ENCODE data around the gene LRP8. TPM values are rescaled to one million over a fixed set of nuclear protein-coding genes. Genes with fewer than 3 reads are reported as not detected.

The LRP8 gene
- total RNA-seq, 4 donors from 2014 or later, result 0.36 to 4.2 (median 1.4) TPM

- H3K9me3 ChIP-seq, result no peaks in the 10 kb centered on the region
- no peak for DNase-seq
- intact Hi-C loops (cut with DNase I; ENCODE audit: low total_unique reads) (no loop called here), in situ Hi-C loops (cut with MboI; ENCODE audit: low sequenced_read_pairs in 4 of 4) (no loop called here)
- no peaks in the 10 kb centered on the region for H3K36me3 ChIP-seq
- H3K27me3 ChIP-seq, result no peaks in the 10 kb centered on the region
- TF ChIP-seq CTCF (IDR thresholded peaks at IDR 0.05 in 4 of 5, conservative IDR thresholded peaks at IDR 0.05 in 1 of 5) (no peak), POLR2A (IDR thresholded peaks at IDR 0.05) (no peak)
- ATAC-seq, result no peak
- no peak overlapping the region for H3K4me3 ChIP-seq
- peaks cover 0 to 8% of the 10 kb centered on the region in 2 donors for H3K4me1 ChIP-seq
- H3K27ac ChIP-seq, result no peak overlapping the region
These were observed 12.8 kb downstream of the LRP8 start for GRCh38 chr1:53315046-53315445.

DNA sequence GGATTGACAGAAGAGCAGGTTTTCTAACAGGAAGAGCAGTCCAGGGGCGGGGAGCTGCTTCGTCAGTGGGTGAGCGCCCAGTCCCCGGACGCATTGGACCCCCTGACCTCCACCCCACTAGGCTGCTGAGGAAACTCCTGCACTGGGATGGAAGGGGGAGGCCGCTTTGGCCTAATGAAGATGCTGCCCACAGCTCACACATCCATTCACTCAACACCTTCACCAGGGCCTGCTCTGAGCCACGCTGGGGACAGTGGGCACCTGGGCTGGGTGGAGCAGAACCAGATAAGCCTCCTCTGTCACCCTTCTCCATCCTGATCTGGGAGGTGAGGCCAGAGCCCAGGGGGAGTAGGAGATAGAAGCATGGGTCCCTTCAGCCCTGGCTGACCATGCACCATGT lies 13.3 kb downstream of the LRP8 start:
- H3K4me3 ChIP-seq, result no peak overlapping the region
- in situ Hi-C loops (cut with MboI; ENCODE audit: low sequenced_read_pairs in 4 of 4), result no loop called here
- no peak for ATAC-seq
- TF ChIP-seq POLR2A (IDR thresholded peaks at IDR 0.05) (no peak), CTCF (IDR thresholded peaks at IDR 0.05 in 4 of 5, conservative IDR thresholded peaks at IDR 0.05 in 1 of 5) (no peak)
- DNase-seq, result no peak
- H3K4me1 ChIP-seq, result peaks cover 0 to 7% of the 10 kb centered on the region in 2 donors
- no peaks in the 10 kb centered on the region for H3K9me3 ChIP-seq
- intact Hi-C loops (cut with DNase I; ENCODE audit: low total_unique reads), result no loop called here
- no peak overlapping the region for H3K27ac ChIP-seq
- H3K27me3 ChIP-seq, result no peaks in the 10 kb centered on the region
- no peaks in the 10 kb centered on the region for H3K36me3 ChIP-seq

GRCh38 chr1:53314096-53314495 lies 13.8 kb downstream of the LRP8 start:
- TF ChIP-seq CTCF (IDR thresholded peaks at IDR 0.05 in 4 of 5, conservative IDR thresholded peaks at IDR 0.05 in 1 of 5) (no peak), POLR2A (IDR thresholded peaks at IDR 0.05) (no peak)
- intact Hi-C loops (cut with DNase I; ENCODE audit: low total_unique reads), result no loop called here
- H3K36me3 ChIP-seq, result no peaks in the 10 kb centered on the region
- no peak overlapping the region for H3K4me3 ChIP-seq
- H3K9me3 ChIP-seq, result no peaks in the 10 kb centered on the region
- H3K4me1 ChIP-seq, result peaks cover 0 to 7% of the 10 kb centered on the region in 2 donors
- ATAC-seq (no peak), DNase-seq (no peak)
- no peaks in the 10 kb centered on the region for H3K27me3 ChIP-seq
- H3K27ac ChIP-seq, result no peak overlapping the region
- in situ Hi-C loops (cut with MboI; ENCODE audit: low sequenced_read_pairs in 4 of 4), result no loop called here

DNA sequence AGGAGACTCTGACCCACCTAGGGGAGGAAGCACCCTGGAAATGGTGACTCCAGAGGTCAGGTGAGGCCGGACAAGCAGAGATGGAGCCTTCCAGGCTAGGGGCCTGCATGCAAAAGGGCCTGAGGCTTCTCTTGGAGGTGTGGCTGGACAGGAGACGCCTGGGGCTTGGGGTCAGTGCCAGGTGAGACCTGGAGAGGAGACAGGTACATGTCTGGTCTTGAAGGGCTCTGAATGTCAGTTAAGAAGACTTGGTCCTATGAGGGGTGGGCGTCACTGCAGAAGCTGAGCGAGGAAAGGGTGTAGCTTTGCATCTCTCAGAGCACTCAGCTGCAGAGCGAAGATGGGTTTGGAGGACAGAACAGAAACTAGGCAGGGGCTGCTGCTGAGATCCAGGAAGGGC lies 14.3 kb downstream of the LRP8 start:
- Histone ChIP-seq H3K4me1 (peaks cover 0 to 7% of the 10 kb centered on the region in 2 donors), H3K27ac (no peak overlapping the region), H3K9me3 (no peaks in the 10 kb centered on the region), H3K4me3 (no peak overlapping the region), H3K27me3 (no peaks in the 10 kb centered on the region), H3K36me3 (no peaks in the 10 kb centered on the region)
- intact Hi-C loops (cut with DNase I; ENCODE audit: low total_unique reads) (no loop called here), in situ Hi-C loops (cut with MboI; ENCODE audit: low sequenced_read_pairs in 4 of 4) (no loop called here)
- ATAC-seq (no peak), DNase-seq (no peak)
- TF ChIP-seq POLR2A (IDR thresholded peaks at IDR 0.05), result no peak
- no peak for TF ChIP-seq CTCF (IDR thresholded peaks at IDR 0.05 in 4 of 5, conservative IDR thresholded peaks at IDR 0.05 in 1 of 5)

DNA sequence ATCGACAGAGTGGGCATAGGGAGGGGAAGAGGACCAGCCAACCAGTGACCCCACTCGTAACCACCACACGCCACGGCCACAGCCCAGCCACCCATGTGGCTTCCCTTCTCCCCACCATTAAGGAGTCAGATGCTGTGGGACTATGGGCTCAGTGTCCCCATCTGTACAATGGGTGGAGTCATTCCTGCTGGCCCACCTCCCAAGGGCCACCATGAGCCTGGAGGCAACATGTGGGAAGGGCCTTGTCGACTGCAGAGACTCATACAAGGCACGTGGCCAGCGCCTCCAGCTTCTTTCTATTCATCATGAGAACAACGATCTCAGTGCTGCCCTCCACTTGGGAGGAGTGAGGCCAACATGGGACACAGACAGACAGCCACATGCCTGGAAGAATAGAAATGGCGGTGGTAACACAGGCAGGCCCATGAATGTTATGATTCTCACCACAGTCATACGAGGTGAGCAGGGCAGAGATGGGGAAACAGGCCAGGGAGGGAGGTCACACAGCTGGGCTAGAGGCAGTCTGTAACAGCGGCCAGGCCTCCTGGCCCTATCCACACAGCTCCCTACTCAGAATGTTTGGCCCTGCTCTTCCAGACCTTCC lies 16.1 kb downstream of the LRP8 start:
- Histone ChIP-seq H3K4me3 (no peak overlapping the region), H3K36me3 (no peaks in the 10 kb centered on the region), H3K9me3 (no peaks in the 10 kb centered on the region), H3K4me1 (no peaks in the 10 kb centered on the region), H3K27ac (no peak overlapping the region), H3K27me3 (no peaks in the 10 kb centered on the region)
- intact Hi-C loops (cut with DNase I; ENCODE audit: low total_unique reads), result no loop called here
- in situ Hi-C loops (cut with MboI; ENCODE audit: low sequenced_read_pairs in 4 of 4), result no loop called here
- TF ChIP-seq POLR2A (IDR thresholded peaks at IDR 0.05) (no peak), CTCF (IDR thresholded peaks at IDR 0.05 in 4 of 5, conservative IDR thresholded peaks at IDR 0.05 in 1 of 5) (no peak)
- no peak for ATAC-seq
- no peak for DNase-seq
